ENCODE data around the gene STRIT1.
"Not testable (repeated sequence)": the region's sequence is repeated elsewhere in the genome, so short reads cannot be mapped to it uniquely, and the experiment has no call there.

STRIT1 gene

DNA sequence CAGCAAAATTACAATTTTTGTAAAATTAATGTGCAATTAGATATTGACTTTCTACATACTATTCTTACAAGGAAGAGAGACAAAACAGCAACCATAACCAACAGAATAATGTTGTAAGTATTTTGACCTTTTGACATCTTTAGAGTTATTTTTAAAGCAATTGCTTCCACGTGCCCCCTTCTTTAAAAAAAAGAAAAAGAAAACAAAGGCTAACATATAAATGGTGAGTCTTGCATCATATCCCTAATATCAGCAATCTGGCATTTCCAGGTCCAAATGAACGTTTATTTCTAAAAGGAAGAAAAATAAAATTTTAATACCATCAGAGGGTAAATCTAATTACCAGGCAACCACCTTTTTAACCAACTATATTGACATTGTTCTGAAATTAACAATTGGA lies 19.3 kb upstream of the STRIT1 start:
- DNase-seq = no peak

DNA sequence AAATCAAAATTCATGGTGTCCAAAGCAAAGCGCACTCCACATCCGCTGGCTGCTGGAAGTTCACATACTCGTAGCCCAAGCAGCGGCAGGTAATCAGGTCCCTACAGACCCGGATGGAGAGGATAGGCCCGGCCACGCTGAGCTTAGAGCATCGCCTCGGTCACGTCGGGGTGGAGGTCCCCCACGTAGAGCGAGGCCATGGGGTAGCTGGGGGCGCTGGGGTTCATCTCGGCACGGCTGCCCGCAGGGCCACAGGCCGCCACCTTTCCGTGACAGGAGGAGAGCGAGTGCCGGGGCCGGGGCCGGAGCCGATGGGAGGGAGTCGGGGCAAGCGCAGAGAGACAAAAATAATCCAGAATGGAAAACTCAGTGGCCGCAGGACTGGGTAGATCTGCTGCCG lies 16.1 kb upstream of the STRIT1 start:
- no peak for DNase-seq

DNA sequence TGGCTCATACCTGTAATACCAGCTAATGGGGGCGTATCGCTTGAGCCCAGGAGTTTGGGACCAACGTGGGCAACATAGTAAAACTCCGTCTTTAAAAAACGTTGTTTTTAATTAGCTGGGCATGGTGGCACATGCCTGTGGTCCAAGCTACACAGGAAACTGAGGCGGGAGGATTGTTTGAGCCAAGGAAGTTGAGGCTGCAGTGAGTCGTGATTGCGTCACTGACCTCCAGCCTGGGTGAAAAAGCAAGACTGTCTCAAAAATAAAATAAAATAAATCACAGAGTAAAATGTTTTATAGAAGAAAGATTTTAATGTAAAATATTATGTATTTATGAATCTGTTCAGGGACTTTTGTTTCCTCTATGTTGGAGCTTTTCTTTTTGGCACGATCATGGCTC lies 15.3 kb upstream of the STRIT1 start:
- no peak for DNase-seq

DNA sequence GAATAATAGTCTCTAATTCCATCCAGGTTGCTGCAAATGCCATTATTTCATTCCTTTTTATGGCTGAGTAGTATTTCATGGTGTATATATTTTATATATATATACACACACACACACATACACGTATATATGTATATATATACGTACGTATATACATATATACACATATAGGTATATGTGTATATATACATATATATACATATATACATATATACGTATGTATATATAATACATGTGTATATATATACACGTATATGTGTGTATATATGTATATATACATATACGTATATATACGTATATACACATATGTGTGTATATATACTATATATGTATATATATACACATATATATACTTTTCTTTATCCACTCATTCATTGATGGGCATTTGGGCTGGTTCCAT lies 13.7 kb upstream of the STRIT1 start:
- DNase-seq = no peak

DNA sequence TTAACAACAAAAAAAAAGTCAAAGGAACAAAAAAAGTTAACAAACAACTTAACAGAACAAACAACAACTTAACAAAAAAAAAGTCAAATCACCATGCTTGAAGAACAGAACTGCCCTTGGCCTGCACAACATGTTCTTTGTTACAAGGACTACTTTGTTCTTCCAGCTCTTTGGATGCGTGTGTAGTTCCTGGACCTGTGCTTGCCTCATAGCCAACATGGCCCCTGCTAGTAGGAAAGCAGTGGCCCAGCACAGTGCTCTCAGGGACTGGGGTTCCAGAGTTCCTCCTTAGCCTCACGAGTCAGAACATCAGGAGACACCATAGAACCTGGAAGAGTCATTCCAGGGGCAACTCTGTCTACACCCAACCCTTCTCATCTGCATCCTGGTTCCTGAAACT lies 10.9 kb upstream of the STRIT1 start:
- no peak for DNase-seq

DNA sequence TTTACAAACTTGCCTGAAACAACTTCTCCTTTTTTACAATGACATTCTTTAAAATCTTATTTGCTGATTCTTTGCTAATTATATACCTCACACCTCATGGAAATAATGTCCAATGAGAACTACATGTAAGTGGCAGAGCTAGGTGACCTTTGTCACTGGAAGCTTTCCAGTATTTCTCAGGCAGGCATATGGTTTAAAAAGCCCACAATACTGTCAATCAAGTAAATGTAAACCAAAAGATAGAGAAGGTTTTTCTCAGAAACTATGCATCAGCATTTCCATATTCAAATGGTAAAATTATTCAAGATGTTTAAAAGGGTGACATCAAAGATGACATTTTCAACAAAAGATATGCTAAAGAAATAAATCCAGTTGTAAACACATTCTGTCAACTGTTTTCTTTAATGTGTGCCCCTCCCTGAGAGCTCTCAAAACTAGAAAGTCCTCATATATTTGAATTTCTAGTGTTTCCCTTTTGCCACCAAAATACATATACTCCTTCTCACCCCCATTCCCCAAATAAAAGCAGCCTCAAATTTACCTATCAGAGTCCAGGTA lies 10.1 kb upstream of the STRIT1 start:
- DNase-seq = no peak

DNA sequence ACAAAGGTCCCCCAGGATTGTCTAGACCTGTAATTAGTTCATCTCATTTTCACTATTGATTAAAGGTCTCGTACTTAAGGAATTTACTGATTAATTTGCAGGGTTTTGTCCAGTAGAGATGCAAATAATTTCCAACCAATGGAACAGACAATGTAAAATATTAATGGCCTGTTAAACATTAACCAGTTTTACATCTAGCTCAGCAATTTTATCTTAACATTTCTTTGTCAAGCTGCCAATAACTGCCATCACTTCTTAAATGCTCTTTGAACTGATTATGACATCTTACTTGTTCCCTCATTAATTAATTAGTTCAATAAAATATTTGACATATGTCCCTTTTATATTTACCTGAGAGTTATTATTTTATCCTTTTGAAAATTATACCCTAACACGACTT lies 9.4 kb upstream of the STRIT1 start:
- DNase-seq = no peak

DNA sequence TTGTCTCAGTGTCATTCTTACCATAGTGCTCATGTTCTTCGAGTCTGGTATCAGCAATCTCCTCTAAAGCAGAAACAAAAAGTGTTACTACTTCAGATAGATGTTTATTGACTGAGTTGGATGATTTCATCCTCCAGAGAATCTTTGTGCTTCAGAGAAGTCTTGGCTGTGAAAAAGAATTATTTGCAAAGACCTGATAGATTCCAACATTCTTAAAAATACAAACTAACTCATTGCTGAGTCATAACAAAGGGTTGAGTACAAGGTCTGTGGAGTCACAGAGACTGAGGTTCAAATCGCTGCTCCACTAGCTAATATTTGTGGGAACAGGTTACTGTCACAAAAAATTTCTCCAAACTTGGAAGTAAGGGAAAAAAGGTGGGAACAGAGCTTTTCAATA lies 9.0 kb upstream of the STRIT1 start:
- no peak for DNase-seq

DNA sequence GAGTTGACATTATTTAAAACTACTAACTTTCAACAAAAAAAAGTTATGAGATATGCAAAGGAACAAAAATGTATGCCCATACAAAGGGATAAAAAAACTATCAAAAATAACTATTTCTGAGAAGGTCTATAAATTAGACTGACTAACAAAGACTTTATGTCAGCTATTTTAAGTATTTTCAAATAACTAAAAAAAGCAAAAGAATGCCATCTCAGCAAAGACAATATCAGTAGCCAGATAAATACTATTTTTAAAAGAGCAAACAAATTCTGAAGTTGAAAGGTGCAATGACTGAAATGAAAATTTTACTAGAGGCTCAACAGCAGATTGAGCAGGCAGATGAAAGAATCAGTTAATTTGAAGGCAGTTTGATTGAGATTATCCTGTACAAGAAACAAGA lies 3.6 kb upstream of the STRIT1 start:
- no peak for DNase-seq

DNA sequence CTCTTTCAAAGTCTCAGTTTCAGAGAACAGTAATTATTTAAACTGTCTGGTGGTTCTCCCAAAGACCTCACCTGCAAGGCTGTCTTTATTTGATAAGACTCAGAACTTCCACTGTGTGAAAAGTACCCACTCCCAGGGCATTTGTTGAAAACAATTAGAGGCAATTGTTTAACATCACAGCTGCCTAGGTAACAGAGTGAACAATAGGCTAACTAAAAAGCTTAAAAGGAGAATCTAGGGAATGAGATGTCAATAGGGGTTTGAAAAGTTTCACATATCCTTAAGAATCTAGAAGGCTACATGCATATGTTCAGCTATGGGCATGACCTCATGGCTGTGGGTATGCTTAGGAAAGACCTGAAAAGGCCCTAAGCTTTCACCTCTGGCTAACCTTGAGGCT lies 2.9 kb upstream of the STRIT1 start:
- no peak for DNase-seq

DNA sequence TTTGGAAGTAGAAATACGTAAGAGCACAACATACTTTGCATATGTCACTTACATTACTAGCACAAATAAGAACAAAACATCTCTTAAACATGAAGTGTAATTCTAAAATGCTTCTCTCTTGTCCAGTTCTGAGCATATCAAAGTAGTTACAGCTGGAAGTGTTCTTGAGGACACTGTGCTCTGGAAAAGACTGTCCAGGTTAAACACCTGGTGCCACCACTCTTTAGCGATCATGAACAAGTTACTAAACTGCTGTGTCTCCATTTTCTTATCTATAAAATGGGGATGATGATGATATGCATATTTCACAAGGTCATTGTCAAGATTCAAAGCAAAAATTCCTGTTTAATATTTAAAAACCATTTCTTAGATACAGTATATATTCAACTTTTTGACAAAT lies 790 bp downstream of the STRIT1 start:
- no peak for DNase-seq

DNA sequence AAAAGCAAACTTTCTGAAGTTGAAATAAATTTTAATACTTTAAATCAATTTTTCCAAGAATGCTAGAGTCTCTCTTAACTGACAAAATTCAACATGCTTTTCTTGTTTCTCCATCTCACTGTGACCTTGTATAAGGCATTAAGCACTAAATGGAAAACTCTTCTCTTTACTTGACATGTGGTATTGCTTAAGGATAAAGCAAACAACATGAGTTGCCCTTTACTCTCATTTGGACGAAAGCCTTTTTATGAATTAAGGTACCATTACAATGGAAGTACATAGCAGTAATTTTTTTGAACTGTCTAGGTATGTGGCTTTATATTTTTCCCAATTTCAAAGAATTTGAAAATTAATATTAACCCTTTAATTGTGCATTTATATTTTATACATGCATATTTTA lies 1.4 kb downstream of the STRIT1 start:
- no peak for DNase-seq

DNA sequence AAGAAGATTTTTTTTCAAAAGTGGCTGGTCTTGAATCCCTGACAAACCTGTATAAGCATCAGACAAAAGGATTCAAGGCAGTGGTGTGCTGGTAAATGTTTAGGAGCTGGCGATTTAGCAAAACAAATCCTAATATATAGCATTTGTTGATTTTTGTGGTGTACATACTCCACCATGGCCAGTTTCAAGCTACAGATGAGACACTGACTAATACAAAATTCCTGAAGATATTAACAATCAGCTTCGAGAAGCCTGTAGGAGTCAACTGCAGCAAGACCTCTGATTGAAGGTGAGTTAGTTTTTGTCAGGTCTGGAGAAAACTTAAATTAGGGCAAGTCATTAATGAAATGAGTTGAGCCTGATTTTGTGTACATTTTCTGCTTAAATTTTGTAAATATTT lies 6.7 kb downstream of the STRIT1 start:
- no peak for DNase-seq

DNA sequence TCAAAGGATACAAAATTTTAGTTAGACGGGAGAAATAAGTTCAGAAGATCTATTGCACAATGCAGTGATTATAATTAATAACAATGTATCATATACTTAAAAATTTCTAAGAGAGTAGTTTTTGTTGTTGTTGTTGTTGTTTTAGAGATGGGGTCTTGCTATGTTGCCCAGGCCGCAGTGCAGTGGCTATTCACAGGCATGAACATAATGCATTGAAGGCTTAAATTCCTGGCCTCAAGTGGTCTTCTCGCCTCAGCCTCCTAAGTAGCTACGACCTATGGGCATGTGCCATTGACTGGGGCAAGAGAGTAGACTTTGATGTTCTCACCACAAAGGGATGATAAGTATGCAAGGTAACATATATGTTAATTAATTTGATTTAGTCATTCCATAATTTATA lies 7.5 kb downstream of the STRIT1 start:
- no peak for DNase-seq

DNA sequence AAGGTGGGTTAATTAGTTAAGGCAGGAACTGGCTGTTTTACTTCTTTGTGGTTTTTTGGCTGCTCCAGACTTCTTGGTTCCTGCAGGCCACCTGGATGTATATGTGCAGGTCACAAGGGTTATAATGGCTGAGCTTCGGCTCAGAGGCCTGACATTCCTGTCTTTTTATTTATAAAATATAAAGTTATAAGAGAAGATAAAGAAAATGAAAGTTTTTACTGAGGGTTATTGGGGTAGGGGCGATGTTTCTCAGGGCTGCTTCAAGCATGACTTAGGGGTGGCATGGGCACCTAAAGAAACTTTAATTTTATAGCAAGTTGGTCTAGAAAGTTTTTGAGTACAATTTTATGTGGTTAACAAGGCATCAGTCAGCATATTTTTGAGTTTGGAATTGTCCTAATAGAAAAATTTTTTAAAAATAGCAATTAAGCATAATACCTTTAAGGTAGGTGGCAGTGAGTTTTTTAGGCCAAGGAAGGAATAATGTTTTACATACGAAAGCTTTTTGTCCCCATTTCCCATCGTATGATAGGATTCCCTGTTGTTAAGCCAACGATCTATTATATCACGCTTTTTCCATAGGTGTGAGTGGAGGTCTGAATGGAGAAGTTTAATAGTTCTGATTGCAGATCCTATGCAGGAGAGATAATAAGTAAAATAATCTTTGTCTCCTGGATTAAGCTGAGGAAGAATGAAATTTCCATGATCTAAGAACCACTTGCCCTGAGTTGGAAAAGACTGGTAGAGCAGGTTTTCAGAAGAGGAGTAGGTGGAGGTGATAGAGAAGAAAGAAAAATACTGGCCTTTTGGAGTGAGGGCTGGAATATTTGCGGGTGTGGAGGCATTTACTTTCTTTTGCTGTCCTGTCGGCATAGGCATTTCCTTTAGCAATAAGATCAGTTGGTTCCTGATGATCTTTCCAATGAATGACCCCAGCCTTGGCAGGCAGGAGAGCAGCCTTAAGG lies 10.1 kb downstream of the STRIT1 start:
- no peak for DNase-seq

DNA sequence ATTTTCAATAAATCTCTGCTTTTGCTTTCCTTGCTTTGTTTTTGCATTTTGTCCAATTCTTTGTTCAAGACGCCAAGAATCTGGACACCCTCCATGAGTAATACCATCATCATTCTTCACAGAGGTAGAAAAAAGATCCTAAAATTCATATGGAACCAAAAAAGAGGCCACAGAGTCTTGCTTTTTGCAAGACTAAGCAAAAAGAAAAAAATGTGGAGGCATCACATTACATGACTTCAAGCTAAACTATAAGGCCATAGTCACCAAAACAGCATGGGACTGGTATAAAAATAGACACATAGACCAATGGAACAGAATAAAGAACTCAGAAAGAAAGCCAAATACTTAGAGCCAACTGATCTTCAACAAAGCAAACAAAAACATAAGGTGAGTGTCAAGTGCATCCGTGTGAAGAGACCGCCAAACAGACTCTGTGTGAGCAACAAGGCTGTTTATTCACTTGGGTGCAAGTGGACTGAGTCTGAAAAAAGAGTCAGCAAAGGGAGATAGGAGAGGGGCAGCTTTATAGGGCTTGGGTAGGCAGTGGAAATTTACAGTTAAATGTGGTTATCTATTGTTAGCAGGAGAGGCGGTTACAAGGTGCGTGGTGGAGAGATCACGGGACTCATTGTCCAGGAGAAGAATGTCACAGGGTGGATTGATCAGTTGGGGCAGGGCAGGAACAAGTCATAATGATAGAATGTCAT lies 10.9 kb downstream of the STRIT1 start:
- DNase-seq = no peak

DNA sequence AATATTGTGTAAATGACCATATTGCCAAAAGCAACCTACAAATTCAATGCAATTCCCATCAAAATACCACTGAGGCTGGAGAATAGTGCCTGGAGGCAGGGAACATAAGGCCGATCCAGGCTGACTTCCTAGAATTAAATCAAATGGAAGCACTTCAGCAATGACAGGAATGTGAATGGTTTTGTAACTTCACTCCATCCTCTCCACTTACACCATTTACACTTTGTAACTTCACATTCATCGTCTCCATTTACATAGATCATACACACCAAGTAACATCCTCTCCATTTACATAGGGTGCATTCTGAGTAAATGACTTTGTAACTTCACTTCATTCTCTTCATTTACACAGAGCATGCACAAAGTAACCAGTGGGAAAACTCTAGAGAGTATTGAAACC lies 11.6 kb downstream of the STRIT1 start:
- no peak for DNase-seq

DNA sequence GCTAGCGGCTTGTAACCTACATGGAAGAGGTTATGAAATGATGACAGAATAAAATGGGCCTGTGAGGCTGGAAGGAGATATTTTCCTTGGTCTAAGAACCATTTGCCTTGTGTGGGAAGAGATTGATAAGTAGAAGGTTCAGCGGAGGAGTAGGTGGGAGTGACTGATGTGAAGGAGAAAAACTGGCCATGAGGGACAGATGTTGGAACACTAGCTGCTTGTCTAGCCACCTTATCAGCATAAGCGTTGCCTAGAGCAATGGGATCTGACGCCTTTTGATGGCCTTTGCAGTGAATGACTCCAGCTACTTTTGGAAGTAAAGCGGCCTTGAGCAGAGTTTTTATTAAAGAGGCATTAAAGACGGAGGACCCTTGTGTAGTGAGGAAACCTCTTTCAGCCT lies 17.4 kb downstream of the STRIT1 start:
- not testable (repeated sequence) for DNase-seq

DNA sequence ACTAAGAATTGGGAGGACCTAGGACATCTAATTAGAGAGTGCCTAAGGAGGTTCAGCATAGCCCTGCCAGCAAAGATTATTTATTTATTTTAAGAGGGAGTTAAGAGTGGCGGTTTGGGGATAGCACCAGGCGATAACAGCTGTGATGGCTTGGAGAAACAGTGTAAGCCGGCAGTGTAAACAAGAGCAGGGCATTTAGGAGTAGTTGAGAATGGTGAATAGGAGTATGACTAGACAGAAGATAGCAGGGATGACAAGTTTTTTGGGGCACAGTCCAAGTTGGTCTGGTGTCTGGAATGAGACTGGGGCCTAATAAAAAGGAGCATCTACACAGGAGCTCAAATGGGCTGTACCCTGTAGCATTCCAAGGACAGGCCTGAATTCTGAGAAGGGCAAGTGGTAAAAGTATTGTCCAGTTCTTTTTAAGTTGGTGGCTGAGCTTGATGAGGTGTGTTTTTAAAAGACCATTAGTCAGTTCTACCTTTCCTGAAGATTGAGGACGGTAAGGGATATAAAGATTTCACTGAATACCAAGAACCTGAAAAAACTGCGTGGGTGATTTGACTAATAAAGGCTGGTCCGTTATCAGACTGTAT lies 18.2 kb downstream of the STRIT1 start:
- DNase-seq = not testable (repeated sequence)

DNA sequence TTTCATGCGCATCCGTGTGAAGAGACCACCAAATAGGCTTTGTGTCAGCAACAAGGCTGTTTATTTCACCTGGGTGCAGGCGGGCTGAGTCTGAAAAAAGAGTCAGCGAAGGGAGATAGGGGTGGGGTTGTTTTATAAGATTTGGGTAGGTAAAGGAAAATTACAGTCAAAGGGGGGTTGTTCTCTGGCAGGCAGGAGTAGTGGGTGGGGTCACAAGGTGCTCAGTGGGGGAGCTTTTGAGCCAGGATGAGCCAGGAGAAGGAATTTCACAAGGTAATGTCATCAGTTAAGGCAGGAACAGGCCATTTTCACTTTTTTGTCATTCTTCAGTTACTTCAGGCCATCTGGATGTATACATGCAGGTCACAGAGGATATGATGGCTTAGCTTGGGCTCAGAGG lies 19.0 kb downstream of the STRIT1 start:
- DNase-seq = not testable (repeated sequence)

DNA sequence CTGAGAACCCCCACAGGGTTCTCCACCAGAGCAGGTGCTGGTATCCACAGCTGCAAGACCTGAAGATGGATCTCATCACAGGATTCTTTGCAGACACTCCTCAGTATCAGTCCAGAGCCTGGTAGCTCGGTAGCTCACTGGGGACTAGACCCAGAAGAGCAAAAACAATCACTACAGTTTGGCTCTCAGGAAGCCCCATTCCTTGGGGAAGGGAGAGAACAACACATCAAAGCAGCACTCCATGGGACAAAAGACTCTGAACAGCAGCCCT lies 22.2 kb downstream of the STRIT1 start:
- DNase-seq = no peak

DNA sequence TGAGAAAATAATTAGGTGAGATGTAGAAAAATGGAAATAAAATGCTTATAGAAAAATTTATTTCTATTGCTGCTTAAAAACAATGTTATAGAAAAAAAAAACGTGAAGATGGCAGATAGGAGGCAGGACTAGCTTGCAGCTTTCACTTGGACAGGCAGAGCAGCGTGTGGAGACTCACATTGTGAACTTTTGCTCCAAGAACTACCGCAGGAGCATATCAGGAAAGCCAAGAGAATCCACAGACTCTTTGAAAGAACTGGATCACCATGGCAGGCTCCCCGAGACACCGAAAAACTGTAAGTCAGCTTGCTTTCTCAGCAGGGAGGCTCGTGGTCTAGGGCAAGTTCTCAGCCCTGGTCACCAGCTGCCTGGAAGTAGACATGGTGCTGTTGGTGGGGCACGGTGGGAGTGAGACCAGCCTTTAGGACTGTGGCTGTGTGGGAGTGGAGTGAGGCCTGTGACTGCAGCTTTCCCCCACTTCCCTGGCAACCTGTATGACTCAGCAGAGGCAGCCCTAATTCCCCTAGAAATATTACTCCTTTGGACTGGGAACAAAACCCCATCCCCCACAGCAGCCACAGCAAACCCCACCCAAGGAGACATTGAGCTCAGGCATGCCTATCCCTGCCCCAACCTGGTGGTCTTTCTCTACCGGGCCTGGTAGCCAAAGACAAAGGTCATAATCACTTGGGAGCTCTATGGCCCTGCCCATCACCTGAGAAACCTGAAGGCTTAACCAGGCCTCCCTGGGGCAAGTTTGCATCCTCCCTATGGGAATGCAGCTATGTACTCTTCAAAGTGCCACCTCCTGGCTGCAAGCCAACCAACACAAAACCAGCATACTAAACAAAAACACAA lies 22.8 kb downstream of the STRIT1 start:
- DNase-seq = no peak

DNA sequence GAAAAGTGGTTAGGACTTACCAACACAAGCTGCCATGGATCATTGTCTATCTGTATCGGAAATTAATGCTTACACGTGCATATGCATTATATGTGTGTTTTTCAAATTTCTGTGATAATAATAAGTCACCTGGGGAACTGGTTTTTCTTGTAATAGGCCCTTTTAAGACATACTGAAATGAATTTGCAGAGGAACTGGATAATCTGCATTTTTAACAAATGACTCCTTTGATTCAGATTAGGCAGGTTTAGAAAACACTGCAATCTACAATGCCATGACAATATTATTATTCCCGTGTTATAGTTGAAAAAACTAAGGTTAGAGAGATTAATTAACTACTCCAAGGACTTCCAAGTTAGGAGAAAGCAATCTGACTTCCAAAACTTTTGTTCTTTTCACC lies 23.4 kb downstream of the STRIT1 start:
- no peak for DNase-seq
